ENCODE results near the gene WDR47.

DNA sequence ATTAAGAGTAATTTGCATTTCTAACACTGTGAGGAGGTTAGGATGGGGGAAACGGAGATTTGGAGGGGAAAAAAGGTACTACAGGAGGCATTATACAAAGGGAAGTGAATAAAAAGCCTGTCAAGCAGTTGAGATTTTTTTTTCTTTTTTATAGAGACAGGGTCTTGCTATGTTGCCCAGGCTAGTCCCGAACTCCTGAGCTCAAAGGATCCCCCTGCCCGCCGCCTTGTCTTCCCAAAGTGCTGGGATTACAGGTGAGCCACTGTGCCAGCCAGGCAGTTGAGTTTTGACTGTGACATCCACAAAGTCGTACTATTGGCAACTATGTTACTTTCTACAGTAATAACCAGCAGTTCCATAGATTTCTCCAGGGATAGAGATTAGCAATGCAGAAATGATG, 81.2 kb downstream of the WDR47 start:
- TF ChIP-seq, protein P1, sequence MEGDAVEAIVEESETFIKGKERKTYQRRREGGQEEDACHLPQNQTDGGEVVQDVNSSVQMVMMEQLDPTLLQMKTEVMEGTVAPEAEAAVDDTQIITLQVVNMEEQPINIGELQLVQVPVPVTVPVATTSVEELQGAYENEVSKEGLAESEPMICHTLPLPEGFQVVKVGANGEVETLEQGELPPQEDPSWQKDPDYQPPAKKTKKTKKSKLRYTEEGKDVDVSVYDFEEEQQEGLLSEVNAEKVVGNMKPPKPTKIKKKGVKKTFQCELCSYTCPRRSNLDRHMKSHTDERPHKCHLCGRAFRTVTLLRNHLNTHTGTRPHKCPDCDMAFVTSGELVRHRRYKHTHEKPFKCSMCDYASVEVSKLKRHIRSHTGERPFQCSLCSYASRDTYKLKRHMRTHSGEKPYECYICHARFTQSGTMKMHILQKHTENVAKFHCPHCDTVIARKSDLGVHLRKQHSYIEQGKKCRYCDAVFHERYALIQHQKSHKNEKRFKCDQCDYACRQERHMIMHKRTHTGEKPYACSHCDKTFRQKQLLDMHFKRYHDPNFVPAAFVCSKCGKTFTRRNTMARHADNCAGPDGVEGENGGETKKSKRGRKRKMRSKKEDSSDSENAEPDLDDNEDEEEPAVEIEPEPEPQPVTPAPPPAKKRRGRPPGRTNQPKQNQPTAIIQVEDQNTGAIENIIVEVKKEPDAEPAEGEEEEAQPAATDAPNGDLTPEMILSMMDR (conservative IDR thresholded peaks at IDR 0.05) = no peak
- no peak for TF ChIP-seq EZH2 (IDR thresholded peaks at IDR 0.05; ENCODE audit: low read depth)

Data from PC-9 (cell line).